Memory B cell (primary cell): ENCODE results near the gene ZFPM1.

Source experiments
- ATAC-seq: fragments of 150-1000 bp; cut with Tn5 transposase; 2 replicates; pipeline ENCODE4 v1.10.0; 2021; ENCODE audit warnings: low read depth, mild to moderate bottlenecking, moderate library complexity
- DNase-seq, 2 donors: peaks; one replicate each; pipeline ENCODE4 v3.0.0; 2022; ENCODE audit warnings: low spot score in 2 of 2
- H3K27ac Mint-ChIP-seq: one replicate; pipeline ENCODE4 v1.8.0; 2022; ENCODE audit warnings: mild to moderate bottlenecking, moderate library complexity, mixed read lengths
- H3K27me3 Mint-ChIP-seq: one replicate; pipeline ENCODE4 v1.8.0; 2022; ENCODE audit warnings: mixed read lengths
- H3K36me3 Mint-ChIP-seq: one replicate; pipeline ENCODE4 v1.8.0; 2022; ENCODE audit warnings: mild to moderate bottlenecking, mixed read lengths
- H3K4me1 Mint-ChIP-seq: one replicate; pipeline ENCODE4 v1.8.0; 2022; ENCODE audit warnings: mixed read lengths
- H3K4me3 Mint-ChIP-seq: one replicate; pipeline ENCODE4 v1.8.0; 2022; ENCODE audit warnings: mild to moderate bottlenecking, moderate library complexity, mixed read lengths
- H3K9me3 Mint-ChIP-seq: one replicate; pipeline ENCODE4 v1.8.0; 2022; ENCODE audit warnings: mixed read lengths

Gene ZFPM1

DNA sequence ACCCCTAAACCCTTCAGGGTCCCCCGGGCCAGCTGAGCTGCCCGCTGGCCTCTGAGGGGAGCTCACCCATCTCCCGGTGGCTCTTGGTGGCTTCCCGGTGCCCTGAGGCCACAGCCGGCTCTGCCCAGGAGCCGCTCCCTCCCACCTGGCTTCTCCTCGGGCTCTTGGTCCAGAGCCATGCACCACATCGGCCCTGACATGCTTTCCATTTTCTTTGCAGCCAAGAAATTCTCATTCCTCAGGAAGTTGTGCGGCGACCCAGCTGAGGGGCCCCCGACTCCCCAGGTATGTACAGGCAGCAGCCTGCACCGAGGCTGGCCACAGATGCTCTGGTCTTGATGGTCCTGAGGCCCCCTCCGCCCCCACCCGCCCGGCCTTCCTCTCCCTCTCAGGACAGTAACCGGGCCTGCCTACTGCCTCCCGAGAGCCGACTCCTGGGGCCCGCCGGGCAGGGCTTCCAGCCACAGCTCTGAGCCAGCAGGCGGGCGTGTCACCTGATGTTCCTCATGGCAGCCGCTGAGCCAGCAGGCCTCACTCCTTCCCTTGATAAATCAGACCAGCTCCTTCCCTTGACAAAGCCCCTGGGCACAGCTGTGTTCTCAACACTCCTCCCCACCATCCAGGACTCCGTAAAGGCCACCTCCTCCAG lies 28.4 kb upstream of the ZFPM1 start:
- Mint-ChIP-seq H3K9me3 (peaks cover 8% of the 10 kb centered on the region), H3K27me3 (peaks cover 3% of the 10 kb centered on the region), H3K4me3 (no peak overlapping the region), H3K4me1 (peaks cover 14% of the 10 kb centered on the region), H3K36me3 (no peaks in the 10 kb centered on the region), H3K27ac (no peak overlapping the region)
- ATAC-seq (no peak), DNase-seq (no peak)

DNA sequence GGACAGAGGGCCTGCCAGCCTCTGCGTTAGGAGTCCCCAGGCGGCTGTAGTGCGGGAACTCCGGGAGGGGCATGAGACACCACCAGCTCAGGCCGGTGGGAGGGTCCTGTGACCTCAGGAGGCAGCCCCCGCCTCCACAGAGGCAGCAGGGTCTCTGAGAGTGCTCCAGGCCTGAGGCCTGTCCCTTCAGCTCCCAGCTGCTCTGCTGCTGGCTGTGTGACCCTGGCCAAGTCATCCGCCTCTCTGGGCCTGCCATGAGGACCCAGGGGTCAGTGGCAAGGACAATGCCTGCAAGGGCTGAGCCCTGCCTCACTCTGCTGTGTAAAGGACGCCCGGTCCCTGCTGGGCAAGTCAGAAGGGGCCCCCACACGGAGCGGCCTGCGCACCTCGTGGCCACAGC lies 27.1 kb upstream of the ZFPM1 start:
- no peak overlapping the region for H3K4me3 Mint-ChIP-seq
- DNase-seq (no peak), ATAC-seq (no peak)
- peaks cover 8% of the 10 kb centered on the region for H3K9me3 Mint-ChIP-seq
- H3K36me3 Mint-ChIP-seq = no peaks in the 10 kb centered on the region
- H3K27ac Mint-ChIP-seq = no peak overlapping the region
- peaks cover 16% of the 10 kb centered on the region for H3K4me1 Mint-ChIP-seq
- H3K27me3 Mint-ChIP-seq = peaks cover 3% of the 10 kb centered on the region

DNA sequence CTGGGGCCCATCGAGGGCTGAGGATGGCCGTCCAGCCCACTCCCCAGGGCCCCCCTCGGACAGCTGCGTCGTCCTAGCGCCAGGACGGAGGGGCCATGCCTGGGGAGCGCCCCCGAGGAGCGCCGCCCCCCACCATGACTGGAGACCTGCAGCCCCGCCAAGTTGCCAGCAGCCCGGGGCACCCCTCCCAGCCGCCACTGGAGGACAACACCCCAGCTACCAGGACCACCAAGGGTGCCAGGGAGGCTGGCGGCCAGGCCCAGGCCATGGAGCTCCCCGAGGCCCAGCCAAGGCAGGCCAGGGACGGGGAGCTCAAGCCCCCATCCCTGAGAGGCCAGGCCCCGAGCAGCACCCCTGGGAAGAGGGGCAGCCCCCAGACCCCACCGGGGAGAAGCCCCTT lies 25.7 kb upstream of the ZFPM1 start:
- Mint-ChIP-seq H3K4me1 (peaks cover 16% of the 10 kb centered on the region), H3K9me3 (peaks cover 4% of the 10 kb centered on the region)

DNA sequence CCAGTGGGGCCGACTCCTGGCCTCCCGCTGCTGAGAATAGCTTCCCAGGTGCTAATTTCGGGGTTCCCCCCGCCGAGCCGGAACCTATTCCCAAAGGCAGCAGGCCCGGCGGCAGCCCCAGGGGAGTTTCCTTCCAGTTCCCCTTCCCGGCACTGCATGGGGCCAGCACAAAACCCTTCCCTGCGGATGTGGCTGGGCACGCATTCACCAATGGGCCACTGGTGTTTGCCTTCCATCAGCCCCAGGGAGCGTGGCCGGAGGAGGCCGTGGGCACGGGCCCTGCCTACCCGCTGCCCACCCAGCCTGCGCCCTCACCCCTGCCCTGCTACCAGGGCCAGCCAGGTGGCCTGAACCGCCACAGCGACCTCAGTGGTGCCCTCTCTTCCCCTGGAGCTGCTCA lies 24.9 kb upstream of the ZFPM1 start:
- Mint-ChIP-seq H3K27ac (no peak overlapping the region), H3K4me3 (no peak overlapping the region), H3K27me3 (no peaks in the 10 kb centered on the region), H3K9me3 (no peaks in the 10 kb centered on the region), H3K4me1 (peaks cover 9% of the 10 kb centered on the region), H3K36me3 (no peaks in the 10 kb centered on the region)
- ATAC-seq (no peak), DNase-seq (no peak)

More for the DNA sequence above, 25.7 kb upstream of the ZFPM1 start:
- H3K36me3 Mint-ChIP-seq = no peaks in the 10 kb centered on the region
- no peak overlapping the region for H3K27ac Mint-ChIP-seq
- H3K4me3 Mint-ChIP-seq = no peak overlapping the region
- no peak for DNase-seq
- ATAC-seq = no peak
- peaks cover 3% of the 10 kb centered on the region for H3K27me3 Mint-ChIP-seq

DNA sequence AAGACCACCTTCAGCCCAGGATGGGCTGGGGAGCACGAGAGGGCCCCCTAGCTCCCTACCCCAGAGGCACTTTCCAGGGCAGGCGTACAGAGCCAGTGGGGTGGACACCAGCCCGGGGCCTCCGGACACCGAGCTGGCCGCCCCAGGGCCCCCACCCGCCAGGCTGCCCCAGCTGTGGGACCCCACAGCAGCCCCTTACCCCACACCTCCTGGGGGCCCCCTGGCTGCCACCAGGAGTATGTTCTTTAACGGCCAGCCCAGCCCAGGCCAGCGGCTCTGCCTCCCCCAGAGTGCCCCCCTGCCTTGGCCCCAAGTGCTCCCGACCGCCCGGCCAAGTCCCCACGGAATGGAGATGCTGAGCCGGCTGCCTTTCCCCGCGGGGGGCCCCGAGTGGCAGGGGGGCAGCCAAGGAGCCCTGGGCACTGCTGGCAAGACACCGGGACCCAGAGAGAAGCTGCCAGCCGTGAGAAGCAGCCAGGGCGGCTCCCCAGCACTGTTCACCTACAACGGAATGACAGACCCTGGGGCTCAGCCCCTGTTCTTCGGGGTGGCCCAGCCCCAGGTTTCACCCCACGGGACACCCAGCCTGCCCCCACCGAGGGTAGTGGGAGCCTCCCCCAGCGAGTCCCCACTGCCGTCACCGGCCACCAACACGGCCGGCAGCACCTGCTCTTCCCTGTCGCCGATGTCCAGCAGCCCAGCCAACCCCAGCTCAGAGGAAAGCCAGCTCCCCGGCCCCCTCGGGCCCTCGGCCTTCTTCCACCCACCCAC lies 24.3 kb upstream of the ZFPM1 start:
- Mint-ChIP-seq H3K4me3 (no peak overlapping the region), H3K9me3 (no peaks in the 10 kb centered on the region), H3K36me3 (no peaks in the 10 kb centered on the region), H3K4me1 (peaks cover 7% of the 10 kb centered on the region), H3K27me3 (no peaks in the 10 kb centered on the region), H3K27ac (no peak overlapping the region)
- no peak for ATAC-seq
- DNase-seq = no peak

DNA sequence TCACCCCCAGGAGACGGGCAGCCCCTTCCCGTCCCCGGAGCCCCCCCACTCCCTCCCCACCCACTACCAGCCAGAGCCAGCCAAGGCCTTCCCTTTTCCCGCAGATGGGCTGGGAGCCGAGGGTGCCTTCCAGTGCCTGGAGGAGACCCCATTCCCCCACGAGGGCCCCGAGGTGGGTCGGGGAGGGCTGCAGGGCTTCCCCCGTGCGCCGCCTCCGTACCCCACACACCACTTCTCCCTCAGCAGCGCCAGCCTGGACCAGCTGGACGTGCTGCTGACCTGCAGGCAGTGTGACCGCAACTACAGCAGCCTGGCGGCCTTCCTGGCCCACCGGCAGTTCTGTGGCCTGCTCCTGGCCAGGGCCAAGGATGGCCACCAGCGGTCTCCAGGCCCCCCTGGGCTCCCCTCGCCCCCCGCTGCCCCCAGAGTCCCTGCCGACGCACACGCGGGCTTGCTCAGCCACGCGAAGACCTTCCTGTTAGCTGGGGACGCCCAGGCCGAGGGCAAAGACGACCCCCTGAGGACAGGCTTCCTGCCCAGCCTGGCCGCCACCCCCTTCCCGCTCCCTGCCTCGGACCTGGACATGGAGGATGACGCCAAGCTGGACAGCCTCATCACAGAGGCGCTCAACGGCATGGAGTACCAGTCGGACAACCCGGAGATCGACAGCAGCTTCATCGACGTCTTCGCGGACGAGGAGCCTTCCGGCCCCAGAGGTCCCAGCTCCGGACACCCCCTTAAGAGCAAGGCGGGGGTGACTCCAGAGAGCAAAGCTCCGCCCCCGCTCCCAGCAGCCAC lies 23.5 kb upstream of the ZFPM1 start:
- H3K27me3 Mint-ChIP-seq = no peaks in the 10 kb centered on the region
- ATAC-seq (no peak), DNase-seq (no peak)
- H3K9me3 Mint-ChIP-seq = no peaks in the 10 kb centered on the region
- H3K27ac Mint-ChIP-seq = no peak overlapping the region
- no peaks in the 10 kb centered on the region for H3K36me3 Mint-ChIP-seq
- peak overlapping the region; percentile 74 for H3K4me3 Mint-ChIP-seq
- H3K4me1 Mint-ChIP-seq = peaks cover 7% of the 10 kb centered on the region

DNA sequence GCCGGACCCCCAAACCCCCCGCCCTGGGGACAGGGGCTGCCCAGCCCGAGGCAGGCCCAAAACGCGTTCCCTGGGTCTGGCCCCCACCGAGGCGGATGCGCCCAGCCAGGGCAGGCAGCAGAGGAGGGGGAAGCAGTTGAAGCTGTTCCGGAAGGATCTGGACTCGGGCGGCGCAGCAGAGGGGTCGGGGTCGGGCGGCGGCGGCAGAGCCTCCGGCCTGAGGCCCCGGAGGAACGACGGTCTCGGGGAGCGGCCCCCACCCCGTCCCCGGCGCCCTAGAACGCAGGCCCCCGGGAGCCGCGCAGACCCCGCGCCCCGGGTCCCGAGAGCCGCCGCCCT lies 22.9 kb upstream of the ZFPM1 start:
- Mint-ChIP-seq H3K36me3 (no peaks in the 10 kb centered on the region), H3K4me3 (peak overlapping the region; percentile 74), H3K4me1 (peaks cover 4% of the 10 kb centered on the region), H3K27me3 (no peaks in the 10 kb centered on the region), H3K9me3 (no peaks in the 10 kb centered on the region), H3K27ac (no peak overlapping the region)
- peak; percentile 42 for ATAC-seq
- DNase-seq = no peak

DNA sequence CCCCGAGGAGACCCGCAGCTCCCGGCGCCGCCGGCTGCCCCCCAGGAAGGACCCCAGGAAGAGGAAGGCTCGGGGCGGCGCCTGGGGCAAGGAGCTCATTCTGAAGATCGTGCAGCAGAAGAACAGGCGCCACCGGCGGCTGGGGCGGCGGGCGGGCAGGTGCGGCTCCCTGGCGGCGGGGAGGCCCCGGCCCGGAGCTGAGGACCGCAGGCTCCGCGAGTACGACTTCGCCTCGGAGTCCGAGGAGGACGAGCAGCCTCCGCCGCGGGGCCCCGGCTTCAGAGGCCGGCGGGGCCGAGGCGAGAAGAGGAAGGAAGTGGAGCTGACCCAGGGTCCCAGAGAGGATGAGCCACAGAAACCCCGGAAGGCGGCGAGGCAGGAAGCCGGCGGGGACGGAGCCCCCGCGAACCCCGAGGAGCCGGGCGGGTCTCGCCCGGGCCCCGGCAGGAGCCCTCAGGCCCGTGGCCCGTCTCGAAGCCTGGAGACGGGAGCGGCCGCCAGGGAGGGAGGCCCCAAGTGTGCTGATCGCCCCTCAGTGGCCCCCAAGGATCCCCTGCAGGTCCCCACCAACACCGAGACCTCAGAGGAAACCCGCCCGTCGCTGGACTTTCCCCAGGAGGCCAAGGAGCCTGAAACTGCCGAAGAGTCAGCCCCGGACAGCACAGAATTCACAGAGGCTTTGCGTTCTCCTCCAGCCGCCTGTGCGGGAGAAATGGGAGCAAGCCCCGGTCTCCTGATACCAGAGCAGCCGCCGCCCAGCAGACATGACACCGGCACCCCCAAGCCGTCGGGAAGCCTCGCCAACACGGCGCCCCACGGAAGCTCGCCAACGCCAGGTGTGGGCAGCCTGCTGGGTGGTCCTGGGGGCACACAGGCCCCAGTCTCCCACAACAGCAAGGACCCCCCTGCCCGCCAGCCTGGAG lies 22.3 kb upstream of the ZFPM1 start:
- H3K4me1 Mint-ChIP-seq = peaks cover 3% of the 10 kb centered on the region
- DNase-seq (peak; percentile 52 to 70), ATAC-seq (peak; percentile 75)
- H3K36me3 Mint-ChIP-seq = no peaks in the 10 kb centered on the region
- no peaks in the 10 kb centered on the region for H3K27me3 Mint-ChIP-seq
- H3K9me3 Mint-ChIP-seq = no peaks in the 10 kb centered on the region
- no peak overlapping the region for H3K27ac Mint-ChIP-seq
- H3K4me3 Mint-ChIP-seq = peak overlapping the region; percentile 75

DNA sequence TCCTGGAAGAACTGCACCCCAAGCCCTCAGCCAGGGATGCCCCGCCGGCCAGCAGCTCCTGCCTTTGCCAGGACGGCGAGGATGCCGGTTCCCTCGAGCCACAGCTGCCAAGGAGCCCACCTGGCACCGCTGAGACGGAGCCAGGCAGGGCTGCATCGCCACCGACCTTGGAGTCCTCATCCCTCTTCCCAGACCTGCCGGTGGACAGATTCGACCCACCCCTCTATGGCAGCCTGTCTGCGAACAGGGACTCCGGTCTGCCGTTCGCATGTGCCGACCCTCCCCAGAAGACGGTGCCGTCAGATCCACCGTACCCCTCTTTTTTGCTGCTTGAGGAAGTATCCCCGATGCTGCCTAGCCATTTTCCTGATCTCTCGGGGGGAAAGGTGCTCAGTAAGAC lies 21.4 kb upstream of the ZFPM1 start:
- H3K27ac Mint-ChIP-seq = peak overlapping the region; percentile 28
- H3K36me3 Mint-ChIP-seq = no peaks in the 10 kb centered on the region
- H3K9me3 Mint-ChIP-seq = no peaks in the 10 kb centered on the region
- peak overlapping the region; percentile 75 for H3K4me3 Mint-ChIP-seq
- no peak for DNase-seq
- ATAC-seq = no peak
- H3K4me1 Mint-ChIP-seq = peaks cover 3% of the 10 kb centered on the region
- no peaks in the 10 kb centered on the region for H3K27me3 Mint-ChIP-seq

DNA sequence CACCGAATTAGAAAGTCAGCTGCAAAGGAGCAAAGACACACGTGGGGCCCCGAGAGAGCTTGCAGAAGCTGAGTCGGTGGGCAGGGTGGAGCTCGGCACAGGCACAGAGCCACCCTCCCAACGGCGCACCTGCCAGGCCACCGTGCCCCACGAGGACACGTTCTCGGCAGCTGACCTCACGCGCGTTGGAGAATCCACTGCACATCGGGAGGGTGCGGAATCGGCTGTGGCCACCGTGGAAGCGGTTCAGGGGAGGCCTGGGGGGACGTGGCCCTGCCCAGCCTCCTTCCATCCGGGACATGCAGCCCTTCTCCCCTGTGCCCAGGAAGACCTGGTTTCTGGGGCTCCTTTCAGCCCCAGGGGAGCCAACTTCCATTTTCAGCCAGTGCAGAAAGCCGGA lies 20.9 kb upstream of the ZFPM1 start:
- no peak for ATAC-seq
- Mint-ChIP-seq H3K9me3 (no peaks in the 10 kb centered on the region), H3K4me3 (no peak overlapping the region), H3K36me3 (no peaks in the 10 kb centered on the region), H3K27me3 (no peaks in the 10 kb centered on the region), H3K27ac (no peak overlapping the region), H3K4me1 (peaks cover 3% of the 10 kb centered on the region)
- no peak for DNase-seq

DNA sequence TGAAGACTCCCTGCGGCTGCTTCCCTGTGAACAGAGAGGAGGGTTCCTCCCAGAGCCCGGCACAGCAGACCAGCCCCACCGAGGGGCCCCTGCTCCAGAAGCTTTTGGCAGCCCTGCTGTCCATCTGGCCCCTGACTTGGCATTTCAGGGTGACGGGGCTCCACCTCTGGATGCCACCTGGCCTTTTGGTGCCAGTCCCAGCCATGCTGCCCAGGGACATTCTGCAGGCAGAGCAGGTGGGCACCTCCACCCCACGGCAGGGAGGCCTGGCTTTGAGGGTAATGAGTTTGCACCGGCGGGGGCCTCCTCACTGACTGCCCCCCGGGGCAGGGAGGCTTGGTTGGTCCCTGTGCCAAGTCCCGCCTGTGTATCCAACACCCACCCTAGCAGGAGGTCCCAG lies 20.3 kb upstream of the ZFPM1 start:
- Mint-ChIP-seq H3K36me3 (no peaks in the 10 kb centered on the region), H3K4me1 (peaks cover 3% of the 10 kb centered on the region), H3K9me3 (no peaks in the 10 kb centered on the region), H3K27me3 (no peaks in the 10 kb centered on the region), H3K4me3 (no peak overlapping the region), H3K27ac (no peak overlapping the region)
- DNase-seq (no peak), ATAC-seq (no peak)

DNA sequence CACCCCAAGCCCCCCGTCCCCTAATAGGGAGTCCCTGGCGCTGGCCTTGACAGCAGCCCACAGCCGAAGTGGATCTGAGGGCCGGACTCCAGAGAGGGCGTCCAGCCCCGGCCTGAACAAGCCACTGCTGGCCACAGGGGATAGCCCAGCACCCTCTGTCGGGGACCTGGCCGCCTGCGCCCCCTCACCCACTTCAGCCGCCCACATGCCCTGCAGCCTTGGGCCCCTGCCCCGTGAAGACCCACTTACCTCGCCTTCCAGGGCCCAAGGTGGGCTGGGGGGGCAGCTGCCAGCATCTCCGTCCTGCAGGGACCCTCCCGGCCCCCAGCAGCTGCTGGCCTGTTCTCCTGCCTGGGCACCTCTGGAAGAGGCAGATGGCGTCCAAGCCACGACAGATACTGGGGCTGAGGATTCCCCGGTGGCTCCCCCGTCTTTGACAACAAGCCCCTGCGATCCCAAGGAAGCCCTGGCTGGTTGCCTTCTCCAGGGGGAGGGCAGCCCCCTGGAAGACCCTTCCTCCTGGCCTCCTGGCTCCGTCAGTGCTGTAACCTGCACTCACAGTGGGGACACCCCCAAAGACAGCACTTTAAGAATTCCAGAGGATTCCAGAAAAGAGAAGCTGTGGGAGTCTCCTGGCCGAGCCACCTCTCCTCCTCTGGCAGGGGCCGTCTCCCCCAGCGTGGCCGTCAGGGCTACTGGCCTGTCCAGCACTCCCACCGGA lies 19.3 kb upstream of the ZFPM1 start:
- DNase-seq (no peak), ATAC-seq (no peak)
- H3K36me3 Mint-ChIP-seq = no peaks in the 10 kb centered on the region
- no peaks in the 10 kb centered on the region for H3K9me3 Mint-ChIP-seq
- no peak overlapping the region for H3K4me3 Mint-ChIP-seq
- H3K4me1 Mint-ChIP-seq = peaks cover 3% of the 10 kb centered on the region
- no peaks in the 10 kb centered on the region for H3K27me3 Mint-ChIP-seq
- no peak overlapping the region for H3K27ac Mint-ChIP-seq

DNA sequence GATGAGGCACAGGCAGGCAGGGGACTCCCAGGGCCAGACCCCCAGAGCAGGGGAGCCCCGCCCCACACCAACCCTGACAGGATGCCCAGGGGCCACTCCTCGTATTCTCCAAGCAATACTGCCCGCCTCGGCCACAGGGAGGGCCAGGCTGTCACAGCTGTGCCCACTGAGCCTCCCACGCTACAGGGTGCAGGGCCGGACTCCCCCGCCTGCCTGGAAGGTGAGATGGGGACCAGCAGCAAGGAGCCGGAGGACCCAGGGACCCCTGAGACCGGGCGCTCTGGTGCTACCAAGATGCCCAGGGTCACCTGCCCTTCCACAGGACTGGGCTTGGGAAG lies 18.8 kb upstream of the ZFPM1 start:
- no peak for ATAC-seq

More for the DNA sequence above, 18.8 kb upstream of the ZFPM1 start:
- Mint-ChIP-seq H3K4me3 (no peak overlapping the region), H3K36me3 (no peaks in the 10 kb centered on the region), H3K27ac (no peak overlapping the region), H3K9me3 (no peaks in the 10 kb centered on the region), H3K4me1 (peaks cover 3% of the 10 kb centered on the region), H3K27me3 (no peaks in the 10 kb centered on the region)
- DNase-seq = no peak
